M059J (cell line): ENCODE results near the gene ZBTB33. TPM values are rescaled to one million over a fixed set of nuclear protein-coding genes. Genes with fewer than 3 reads are reported as not detected.
A peak's percentile ranks its signal among the peaks of the same experiment; 100 is the strongest.

ENCODE experiments used
- DNase-seq: peaks from one replicate; pipeline ENCODE4 v3.0.0-alpha.2; 2012; ENCODE audit warnings: low read depth
- total RNA-seq: library from RNA; depleted of rRNA; stranded (reverse); fragments of >200 nt; shearing (Covaris generic); gene quantifications from 2 replicates; pipeline ENCODE4 v1.2.3, GENCODE V29; 2014; rRNA removed

Gene ZBTB33
- 37.6 and 43.5 TPM in 2 replicates for total RNA-seq

GRCh38 chrX:120250522-120251271, at the start of gene ZBTB33:
ZBTB33 (plus strand) TSS chrX:120250812; CDS start chrX:120253416, 2,604 bp downstream.
- peak; percentile 98 for DNase-seq

- DNase-seq = no peak
These were observed 49.8 kb upstream of the ZBTB33 start for GRCh38 chrX:120200851-120201250.

- no peak for DNase-seq
These were observed 44.5 kb upstream of the ZBTB33 start for GRCh38 chrX:120205816-120206753.

GRCh38 chrX:120207009-120207605, 43.5 kb upstream of the ZBTB33 start:
- no peak for DNase-seq

GRCh38 chrX:120213438-120214265, 37.0 kb upstream of the ZBTB33 start:
- peak; percentile 64 for DNase-seq

GRCh38 chrX:120223374-120223773, 27.2 kb upstream of the ZBTB33 start:
- DNase-seq = no peak

- DNase-seq = no peak
These were observed 26.2 kb upstream of the ZBTB33 start for GRCh38 chrX:120224388-120224787.

- no peak for DNase-seq
These were observed 22.3 kb upstream of the ZBTB33 start for GRCh38 chrX:120228187-120228908.

GRCh38 chrX:120235284-120235683, 15.3 kb upstream of the ZBTB33 start:
- DNase-seq = no peak

GRCh38 chrX:120236687-120237479, 13.7 kb upstream of the ZBTB33 start:
- DNase-seq = no peak

- DNase-seq = peak; percentile 52
These were observed 11.7 kb upstream of the ZBTB33 start for GRCh38 chrX:120238933-120239332.

GRCh38 chrX:120242813-120243212, 7.8 kb upstream of the ZBTB33 start:
- no peak for DNase-seq

- DNase-seq = no peak
These were observed 6.2 kb upstream of the ZBTB33 start for GRCh38 chrX:120244395-120244734.

- peak; percentile 89 for DNase-seq
These were observed 5.7 kb upstream of the ZBTB33 start for GRCh38 chrX:120244735-120245498.

- DNase-seq = peak; percentile 50
These were observed 929 bp downstream of the ZBTB33 start for GRCh38 chrX:120251471-120252011.

- DNase-seq = no peak
These were observed 3.2 kb downstream of the ZBTB33 start for GRCh38 chrX:120253784-120254183.

- DNase-seq = no peak
These were observed 9.8 kb downstream of the ZBTB33 start for GRCh38 chrX:120260369-120260768.

- DNase-seq = no peak
These were observed 12.5 kb downstream of the ZBTB33 start for GRCh38 chrX:120262859-120263708.
